GF-D8 (cell line): ENCODE results near the gene STK32B.
"Not testable (repeated sequence)": the region's sequence is repeated elsewhere in the genome, so short reads cannot be mapped to it uniquely, and the experiment has no call there.

Experiments used
- DNase-seq: peaks from one replicate; lab custom pipeline; 2025; lab: John Stamatoyannopoulos, UW

Gene STK32B

DNA sequence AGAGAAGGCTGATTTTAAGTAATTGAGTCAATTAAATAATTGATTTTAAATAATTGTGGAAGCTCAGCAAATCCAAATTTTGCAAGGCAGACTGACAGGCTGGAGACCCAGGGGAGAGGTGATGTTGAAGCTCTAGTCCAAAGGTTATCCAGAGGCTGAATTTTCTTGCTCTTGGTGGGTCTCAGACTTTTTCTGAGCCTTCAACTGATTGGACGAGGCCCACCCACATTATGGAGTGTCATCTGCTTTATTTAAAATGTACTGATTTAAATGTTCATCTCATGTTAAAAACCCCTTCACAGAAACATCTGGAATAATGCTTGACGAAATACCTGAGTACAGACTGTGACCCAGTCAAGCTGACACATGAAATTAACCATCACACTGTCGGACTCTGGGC, 20.4 kb upstream of the STK32B start:
- no peak for DNase-seq

DNA sequence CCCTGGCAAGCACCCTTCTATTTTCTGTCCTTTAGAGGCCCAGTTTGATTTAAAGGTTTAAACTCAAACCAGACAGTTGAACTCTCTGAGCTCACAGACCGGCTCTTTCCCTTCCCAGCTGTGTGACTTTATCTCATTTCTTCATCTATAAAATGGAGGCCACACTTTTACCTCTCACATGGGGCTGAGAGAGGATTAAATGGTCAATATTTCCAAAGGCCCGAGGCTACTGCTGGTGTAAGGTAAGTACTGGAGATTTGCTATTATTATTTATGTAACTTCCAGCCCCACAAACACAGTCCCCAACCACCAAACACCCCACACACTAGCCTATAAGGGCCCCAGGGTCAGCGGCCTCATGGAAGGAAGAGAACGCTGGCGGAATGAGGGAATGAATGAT, 18.5 kb upstream of the STK32B start:
- no peak for DNase-seq

DNA sequence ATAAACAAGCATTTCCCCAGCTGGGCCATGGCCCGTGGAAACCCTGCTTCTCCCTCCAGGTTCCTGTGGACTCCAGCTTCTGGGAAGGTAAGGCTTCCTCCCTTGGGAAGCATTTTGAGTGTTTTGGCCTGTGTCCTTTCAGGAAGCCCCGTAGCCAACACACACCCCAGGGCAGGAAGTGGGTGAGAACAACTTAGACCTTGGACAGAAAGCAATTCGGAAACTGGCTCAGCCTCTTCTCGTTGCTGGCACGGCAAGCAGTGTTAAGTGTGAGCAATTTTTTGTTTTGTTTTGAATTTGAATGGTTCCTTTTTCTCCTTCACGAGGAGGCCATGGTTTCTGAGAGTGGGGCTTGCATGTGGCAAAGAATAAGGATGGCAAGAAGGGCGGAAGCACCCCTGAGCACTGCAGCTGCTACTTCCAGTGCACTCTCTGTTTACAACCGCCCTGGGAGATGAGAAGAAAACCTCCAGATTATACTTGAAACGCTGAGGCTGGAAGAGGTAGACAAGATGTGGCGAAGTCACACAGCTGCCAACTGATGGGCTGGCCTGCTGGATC, 17.9 kb upstream of the STK32B start:
- DNase-seq: peak; percentile 20

DNA sequence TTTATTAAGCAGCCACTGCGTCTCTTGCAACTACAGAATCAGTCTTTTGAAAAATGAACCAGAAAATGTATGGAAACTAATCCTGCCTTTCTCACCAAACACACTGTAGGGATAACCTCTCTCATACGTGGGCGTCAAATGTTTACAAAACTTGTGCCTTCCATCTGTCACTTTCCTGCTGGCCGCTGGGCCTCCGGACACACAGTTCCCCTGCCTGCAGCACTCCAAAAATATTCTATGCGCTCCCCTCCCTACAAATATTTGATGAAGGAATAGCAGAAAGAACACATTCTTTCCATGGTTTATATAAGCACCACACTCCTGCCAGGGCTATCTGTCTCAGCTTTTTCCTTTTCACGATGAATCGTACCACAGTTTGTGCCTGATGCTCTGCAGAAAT, 17.1 kb upstream of the STK32B start:
- DNase-seq: no peak

DNA sequence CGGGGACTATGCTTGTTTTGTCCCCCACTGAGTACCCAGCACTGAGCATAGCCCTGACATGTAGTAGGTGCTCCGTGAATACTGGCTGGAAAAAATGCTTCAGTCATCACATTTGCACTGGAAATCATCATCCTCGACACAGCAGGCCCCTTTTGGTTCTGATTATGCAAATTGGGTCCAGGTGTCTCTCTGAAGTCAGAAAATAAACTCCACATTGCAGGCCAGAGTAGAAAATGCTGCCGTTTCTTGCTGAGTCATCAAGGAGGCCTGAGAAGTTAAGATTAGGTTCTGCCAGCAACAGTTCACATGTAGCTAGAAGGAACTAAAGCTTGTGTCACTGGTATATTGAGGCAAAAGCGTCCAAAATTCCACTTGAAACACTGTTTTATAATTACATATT, 15.0 kb upstream of the STK32B start:
- no peak for DNase-seq

DNA sequence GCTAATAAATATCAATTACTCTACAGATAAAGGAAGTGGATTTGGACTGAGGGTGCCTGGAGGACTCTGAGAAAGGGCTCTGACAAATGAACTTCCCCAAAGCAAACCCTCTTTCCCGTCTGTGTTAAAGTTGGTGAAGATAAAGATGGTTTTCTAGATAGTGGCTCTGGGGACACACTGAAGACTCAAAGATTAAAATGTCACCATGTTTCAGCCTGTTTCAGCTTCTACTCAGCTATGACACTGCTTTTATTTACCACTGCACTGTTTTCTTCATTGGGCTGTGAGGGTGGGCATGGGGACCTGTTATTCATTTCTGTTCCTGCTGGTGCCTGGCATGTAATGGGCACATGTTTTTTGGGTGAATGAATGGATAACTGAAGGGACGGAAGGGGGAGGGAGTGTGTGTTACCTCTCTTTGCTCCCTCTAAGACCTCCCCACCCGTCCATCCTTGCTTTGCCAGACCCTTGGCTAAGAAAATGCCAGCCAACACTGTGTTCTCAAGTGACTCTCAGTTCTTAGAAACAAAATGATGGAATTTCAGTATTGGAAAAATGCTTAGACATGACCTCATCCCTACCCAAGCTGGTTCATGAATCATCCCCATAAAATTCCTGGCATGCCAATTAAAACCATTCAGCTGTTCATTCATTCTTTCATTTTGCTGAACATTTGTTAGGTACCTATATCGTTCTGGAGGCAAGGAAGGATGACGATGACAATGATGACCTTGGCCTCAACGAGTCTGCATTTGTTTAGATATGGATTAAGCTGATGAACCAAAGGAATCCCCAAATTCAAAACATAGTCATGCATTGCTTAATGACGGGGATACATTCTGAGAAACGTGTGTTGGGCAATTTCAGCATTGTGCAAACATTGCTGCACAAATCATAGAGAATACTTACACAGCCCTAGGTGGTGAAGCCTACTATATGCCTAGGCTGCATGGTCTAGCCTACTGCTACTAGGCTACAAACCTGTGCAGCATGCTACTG, 13.4 kb upstream of the STK32B start:
- peak; percentile 75 for DNase-seq

DNA sequence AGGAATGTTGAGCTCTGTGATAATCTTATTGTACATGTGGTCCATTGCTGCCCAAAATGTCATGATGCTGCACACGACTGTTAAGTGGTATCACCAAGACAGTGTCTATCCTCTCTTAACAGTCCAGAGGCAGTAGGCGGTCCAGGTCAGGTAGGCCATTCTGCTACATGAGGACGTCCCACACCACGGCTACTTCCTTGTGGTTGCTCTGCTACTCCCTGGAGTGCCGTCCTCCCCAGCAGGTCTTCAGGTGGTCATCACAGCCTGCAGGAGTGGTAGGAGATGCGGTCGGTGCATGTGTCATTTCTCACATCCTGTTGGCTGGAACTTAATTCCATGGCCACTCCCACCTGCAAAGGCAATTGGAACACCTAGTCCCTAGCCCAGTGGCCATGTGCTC, 11.5 kb upstream of the STK32B start:
- no peak for DNase-seq

DNA sequence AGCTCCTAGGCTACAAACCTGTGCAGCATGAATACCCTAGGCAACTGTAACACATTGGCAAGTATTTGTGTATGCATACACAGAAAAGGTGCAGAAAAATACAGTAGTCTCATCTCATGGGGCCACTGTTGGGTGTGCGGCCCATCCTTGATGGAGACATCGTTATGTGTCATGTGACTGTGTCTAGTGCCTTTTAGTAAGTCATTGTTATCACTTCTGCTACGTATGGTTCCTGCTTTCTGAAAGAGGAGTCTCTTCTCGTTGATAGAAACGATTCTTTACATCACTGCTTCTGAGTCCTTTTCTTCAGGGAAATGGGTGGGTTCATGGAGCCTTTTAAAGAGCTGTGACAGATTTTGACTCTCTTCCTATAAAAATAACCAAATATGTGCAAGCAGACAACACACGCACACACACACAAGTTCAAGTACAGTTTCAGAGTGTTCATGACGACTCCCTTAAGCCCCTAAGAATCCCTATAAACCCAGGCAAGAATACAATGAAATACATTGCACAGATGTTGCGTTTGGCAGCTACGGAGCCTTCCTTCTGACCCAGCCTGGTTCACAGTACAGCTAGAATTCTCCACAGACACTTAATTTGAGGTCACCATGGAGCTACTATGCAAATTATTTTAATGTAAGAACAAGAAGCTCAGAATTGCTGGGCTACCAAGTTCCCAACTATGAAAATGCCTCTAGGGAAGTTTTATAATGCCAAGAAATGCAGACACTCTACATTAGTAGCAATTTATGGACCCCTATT, 10.2 kb upstream of the STK32B start:
- DNase-seq: no peak

DNA sequence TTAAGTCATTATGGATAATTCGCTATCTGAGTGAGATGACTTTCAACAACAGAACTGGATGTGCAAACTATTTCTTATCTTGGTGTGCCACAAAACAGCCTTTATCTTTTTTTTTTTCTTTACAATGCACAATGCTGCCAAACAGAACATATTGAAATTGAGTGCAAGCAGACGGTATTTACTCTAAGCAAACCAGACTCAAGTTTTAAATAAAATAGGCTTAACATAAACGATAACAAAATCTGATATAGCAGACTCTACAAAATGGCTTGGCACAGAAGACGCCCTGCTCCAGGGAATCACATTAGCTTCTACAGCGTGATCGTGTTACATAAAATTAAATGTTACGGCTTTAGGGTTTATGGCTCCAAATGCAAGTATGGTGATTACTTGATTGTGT, 9.6 kb upstream of the STK32B start:
- no peak for DNase-seq

DNA sequence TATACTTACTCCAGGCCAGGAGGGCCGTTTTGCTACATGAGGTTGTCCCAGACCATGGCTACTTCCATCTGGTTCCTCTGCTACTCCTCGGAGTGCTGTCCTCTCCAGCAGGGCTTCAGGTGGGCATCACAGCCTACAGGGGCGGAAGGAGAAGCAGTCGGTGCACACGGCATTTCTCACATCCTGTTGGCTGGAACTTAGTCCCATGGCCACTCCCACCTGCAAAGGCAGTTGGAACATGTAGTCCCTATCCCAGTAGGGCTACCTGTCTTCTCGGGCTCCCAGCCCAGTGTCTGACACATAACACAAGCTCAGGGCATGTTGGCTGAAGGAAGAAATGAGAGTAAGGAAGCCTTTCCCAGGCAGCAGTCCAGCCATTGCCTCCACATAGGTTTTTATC, 7.7 kb upstream of the STK32B start:
- no peak for DNase-seq

DNA sequence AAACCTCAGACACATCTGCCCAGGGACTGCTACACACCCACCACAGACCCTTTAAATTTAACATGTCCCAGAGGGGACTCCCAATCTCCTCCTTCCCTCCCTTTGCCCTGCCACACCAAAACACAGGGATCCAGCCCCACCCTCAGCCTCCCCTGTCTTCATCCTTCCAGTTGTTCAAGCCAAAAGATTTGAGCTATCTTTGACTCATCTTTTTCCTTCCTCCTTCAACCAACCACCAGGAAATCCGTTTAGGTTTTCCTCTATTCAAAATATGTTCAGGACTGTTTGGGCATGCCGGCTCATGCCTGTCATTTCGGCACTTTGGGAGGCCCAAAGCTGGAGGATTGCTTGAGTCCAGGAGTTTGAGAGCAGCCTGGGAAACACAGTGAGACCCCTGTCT, 6.9 kb upstream of the STK32B start:
- DNase-seq: no peak

DNA sequence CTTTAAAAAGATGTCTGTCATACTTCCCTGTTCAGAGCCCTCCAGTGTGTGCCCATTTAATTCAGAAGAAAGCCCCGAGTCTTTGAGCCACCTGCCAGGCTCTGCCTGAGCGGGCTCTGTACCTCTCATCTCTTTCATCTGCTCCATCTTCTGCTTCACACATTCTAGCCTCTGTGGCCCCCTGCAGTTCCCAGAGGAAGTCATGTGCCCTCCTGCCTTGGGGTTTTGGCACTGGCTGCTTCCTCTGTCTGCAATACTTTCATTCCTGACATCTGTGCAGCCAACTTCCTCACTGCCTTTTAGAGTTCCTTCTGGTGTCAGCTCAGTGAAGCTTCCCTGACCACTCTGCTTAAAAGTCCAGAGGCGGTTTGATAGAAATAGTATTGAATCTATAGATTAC, 6.2 kb upstream of the STK32B start:
- DNase-seq: peak; percentile 78

DNA sequence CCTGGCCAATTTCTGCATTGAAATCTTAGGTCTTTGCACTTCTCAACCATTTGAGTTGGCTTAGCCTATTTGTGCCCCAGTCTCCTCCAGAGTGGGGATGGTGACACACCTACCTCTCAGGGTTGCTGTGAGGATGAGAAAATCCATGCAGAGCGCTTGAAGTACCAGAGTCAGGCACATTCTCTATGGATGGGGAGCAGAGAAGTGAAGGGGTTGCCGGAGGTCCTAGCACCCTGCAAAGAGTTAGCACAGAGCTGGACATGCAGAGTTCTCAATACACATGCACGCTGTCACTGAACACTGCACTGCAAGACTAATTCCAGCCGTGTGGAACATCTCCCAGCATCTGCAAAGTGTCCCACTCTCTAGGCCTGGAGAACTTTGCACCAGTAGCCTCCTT, 2.6 kb upstream of the STK32B start:
- DNase-seq: no peak

DNA sequence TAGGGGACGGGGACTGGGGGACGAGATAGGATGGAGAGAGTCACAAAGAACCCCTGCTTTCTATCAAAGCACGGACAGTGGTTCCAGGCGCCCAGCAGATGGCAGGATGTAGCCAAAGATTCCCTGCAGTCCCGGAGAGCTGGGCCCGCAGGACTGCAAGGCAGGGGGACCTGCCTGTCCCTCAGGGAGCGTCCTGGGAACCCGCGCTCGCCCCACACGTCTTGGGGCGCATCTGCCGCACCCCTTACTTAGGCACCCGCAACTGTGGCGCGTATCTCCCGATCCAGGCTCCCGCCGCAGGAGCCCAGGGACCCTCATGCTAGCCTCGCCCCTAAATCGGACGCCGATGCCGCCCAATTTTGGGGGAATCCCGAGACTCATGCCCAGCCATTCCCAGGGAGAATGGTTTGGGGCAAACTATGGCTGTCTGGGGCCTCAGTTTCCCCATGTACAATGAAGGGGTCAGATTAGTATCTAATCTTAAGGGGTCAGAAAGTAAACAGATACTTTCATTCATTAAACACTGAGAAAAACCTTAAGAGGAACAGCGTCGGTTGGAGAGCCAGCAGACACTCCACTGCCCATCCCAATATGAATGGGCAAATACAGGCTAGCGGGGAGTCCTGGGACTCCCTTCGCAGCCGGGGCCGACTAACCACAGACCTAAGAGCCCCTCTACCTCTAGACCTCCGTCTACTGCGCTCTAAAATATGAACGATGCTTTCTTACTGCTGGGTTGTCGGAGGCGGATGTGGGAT, 581 bp upstream of the STK32B start:
- DNase-seq: peak; percentile 19

DNA sequence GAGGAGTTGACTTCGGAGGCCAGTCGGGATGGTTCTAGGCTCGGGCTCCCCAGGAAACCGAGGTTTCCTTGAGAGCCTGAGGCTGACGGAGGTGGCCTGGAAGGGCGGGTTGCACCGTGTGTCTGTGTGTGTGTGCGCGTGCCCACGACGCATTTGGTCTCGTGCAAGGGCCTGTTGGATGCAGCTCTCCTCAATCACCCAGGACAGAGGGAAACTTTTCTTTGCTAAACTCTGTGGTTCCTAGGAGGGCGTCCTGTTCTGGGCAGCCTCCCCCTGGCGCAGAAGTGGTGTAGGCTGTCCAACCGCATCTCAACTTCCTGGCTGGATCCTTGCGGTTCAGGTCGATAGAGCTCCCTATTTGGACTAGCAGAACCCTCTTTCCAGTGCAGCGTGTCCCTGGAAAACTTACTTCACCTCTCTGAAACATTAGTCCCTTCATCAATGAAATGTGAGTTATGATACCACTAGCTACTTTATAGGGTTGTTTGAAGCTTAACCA, 973 bp downstream of the STK32B start:
- DNase-seq: no peak

DNA sequence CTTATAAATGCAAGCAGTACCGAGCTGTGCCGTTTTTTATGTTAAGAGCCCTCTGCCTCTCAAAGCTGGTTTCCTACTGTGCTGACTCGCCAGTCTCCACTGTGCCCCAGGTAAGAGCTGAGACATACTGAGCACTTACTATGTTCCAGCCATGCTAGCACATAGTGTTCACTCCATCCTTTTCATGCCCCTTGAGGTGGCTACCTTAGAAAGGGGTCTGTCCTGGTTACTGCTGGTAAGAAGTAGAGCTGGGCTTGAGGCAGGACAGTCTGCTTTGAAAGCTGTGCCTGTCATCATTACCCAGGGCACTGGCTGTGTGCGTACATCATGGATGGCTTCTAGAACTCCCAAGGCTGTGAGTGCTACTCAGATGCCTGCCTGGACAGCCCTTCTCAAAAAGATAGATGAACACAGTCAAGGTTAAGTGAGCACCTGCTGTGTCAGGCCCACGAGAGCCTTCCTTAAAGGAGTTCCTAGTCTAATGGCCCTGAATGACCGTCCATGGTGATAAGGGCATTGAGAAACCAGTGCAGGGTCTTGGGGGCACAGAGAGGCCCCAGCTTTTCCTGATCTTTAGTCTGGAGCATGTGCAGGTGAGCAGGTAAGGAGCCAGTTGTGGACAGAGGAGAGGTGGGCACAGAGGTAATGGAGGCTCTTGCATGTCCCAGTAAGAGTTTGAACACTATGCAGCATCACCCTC, 1.6 kb downstream of the STK32B start:
- no peak for DNase-seq

DNA sequence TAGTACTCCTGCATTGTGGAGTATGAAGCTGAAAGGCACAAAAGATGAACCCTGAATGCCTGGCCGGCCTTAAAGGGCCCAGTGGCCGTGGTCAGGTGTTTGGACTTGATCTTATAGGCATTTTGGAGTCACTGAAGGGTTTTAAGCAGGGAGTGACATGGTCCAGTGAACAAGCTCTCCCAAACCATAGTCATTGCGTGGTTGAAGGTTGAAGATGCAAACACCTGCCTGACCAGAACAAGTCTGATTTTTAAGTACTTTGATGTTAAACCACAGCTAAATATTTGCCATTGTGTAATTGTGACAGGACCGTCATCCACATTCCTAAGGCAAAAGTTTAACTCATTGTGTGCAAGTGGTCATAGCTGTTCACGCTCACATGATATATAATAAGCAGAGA, 3.3 kb downstream of the STK32B start:
- DNase-seq: no peak

DNA sequence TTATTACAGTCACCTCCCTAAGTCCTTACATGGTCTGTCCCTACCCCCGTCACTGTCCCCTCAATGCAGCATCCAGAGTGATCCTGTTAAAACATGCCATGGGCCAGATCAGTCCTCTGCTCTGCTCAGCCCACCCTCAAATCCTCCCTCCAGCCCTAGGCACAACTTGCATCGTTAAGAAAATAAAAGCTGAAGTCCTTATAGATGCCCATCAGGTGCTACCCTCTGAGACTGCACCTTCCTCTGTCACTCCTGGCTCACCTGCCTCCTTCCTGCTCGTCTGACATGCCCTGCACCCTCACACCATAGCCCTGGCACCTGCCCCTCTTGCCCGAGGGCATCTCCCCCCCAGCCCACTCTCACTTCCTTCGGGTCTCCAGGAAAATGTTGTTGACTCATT, 4.1 kb downstream of the STK32B start:
- DNase-seq: no peak

DNA sequence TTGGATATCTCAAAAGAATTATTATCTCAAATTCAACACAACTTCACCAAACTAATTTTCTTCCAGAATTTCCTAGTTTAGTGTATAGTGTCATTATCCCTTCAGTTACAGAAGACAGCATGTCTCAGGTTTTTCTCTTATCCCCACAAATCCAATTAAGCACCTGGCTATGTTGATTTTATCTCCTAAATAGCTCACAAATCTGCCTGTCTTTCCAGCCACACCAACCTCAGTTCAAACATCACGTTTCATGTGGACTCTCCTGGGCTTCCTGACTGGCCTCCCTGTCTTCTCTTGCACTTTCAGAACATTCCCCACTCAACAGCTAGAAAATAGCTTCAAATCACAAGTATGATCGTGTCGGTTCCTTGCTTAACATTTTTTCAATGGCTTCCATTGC, 14.8 kb downstream of the STK32B start:
- no peak for DNase-seq

DNA sequence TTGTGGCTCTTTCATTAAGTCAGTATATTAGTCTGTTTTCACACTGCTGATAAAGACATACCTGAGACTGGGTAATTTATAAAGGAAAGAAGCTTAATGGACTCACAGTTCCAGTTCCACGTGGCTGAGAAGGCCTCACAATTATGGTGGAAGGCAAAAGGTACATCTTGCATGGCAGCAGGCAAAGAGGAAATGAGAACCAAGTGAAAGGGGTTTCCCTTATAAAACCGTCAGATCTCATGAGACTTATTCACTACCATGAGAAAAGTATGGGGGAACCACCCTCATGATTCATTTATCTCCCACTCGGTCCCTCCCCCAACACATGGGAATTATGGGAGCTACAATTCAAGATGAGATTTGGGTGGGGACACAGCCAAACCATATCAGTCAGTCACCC, 15.7 kb downstream of the STK32B start:
- not testable (repeated sequence) for DNase-seq

DNA sequence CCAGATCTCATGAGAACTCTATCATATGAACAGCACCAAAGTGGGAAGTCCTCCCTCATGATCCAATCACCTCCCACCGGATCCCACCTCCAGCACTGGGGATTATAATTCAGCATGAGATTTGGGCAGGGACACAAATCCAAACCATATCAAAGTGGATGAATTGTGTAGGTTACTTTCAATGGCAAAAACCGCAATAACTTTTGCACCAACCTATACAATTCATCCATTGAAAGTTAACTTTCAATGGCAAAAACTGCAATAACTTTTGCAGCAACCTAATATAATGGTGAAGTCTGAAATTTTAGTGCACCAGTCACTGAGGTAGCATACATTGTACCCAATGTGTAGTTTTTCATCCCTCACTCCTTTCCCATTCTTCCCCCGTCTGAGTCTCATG, 16.6 kb downstream of the STK32B start:
- no peak for DNase-seq
